ENCODE results near the gene PHF2.

Gene PHF2

DNA sequence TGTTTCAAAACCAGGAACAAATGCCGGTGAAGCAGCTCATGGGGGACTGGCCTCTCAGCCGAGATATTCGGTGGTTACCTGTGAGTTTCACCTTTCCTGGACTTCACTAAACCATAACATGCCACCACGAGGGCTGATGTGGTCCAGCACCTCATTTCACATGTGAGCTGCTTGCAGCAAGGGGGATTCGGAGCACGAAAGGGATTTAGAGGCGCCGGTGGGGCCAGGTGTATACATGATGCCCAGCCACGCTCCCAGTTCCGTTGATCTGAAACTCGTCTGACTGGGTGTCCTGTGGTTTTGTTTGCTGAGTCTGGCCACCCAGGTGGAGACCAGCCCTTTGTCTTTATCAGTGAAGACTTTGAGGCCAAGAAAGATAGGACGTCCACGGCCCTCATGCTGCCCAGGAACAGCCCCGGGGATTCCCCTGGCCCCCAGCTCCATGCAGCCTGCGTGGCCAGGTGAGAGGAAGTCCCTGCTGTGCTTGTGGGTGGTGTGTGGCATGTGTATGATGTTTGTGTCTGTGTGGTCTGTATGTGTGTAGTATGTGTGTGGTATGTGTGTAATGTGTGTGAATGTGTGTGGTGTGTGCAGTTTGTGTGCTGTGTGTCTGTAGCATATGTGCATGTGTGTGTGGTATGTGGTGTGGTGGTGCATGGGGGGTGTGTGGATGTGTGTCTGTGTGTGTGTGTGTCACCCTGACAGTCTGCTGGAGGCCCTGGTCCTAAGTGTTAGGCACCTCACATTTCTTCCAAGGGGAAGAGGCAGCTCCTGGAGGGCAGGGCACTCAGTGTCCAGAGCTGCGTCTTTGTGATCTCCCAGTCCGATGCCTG, 23.4 kb downstream of the PHF2 start:
- TF ChIP-seq, protein P1, sequence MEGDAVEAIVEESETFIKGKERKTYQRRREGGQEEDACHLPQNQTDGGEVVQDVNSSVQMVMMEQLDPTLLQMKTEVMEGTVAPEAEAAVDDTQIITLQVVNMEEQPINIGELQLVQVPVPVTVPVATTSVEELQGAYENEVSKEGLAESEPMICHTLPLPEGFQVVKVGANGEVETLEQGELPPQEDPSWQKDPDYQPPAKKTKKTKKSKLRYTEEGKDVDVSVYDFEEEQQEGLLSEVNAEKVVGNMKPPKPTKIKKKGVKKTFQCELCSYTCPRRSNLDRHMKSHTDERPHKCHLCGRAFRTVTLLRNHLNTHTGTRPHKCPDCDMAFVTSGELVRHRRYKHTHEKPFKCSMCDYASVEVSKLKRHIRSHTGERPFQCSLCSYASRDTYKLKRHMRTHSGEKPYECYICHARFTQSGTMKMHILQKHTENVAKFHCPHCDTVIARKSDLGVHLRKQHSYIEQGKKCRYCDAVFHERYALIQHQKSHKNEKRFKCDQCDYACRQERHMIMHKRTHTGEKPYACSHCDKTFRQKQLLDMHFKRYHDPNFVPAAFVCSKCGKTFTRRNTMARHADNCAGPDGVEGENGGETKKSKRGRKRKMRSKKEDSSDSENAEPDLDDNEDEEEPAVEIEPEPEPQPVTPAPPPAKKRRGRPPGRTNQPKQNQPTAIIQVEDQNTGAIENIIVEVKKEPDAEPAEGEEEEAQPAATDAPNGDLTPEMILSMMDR (IDR thresholded peaks at IDR 0.05; ENCODE audit: low read length, missing control alignments), result no peak
- no peak overlapping the region for H3K4me3 ChIP-seq (replicated peaks; ENCODE audit: low read depth, low read length)
- DNase-seq (ENCODE audit: low read depth), result no peak

DNA sequence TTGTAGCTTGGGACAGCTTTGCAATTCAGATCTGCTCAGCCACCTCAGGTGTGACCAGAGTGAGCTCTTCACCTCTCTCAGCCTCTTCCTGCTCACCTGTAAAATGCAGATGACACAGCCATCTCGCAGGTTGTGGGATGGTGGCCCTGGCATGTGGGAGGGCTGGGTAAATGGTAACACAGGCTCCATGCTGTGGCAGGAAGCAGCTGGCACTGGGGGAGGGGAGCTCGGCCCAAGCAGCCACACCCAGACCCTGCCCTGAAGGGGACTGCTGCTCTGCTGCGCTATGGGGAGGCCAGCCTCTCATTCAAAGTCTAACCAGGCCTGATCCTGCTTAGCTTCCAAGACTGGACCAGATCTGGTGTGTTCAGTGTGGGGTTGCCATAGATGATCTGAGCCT, 24.1 kb downstream of the PHF2 start:
- DNase-seq (ENCODE audit: low read depth), result no peak
- no peak overlapping the region for H3K4me3 ChIP-seq (replicated peaks; ENCODE audit: low read depth, low read length)
- TF ChIP-seq, protein P1 (IDR thresholded peaks at IDR 0.05; ENCODE audit: low read length, missing control alignments), result no peak

DNA sequence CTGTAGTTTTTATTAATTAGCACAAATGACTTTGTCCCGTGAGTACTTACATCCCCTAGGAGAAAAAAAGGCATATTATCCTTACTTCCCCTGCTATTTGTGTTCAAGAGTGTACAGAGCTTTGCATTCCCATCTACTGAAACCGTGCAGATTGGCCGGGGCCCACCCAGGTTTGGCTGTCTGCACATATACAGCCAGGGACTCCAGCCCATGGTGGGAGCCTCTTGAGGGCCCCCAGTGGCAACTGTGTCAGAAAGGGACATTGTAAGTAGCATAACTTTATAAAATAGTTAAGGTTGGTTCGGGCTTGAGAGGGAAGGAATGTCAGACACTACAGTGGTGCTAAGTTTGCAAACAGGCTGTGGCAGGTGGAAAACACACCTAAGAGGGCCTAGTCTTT, 24.7 kb downstream of the PHF2 start:
- TF ChIP-seq, protein P1 (IDR thresholded peaks at IDR 0.05; ENCODE audit: low read length, missing control alignments), result no peak
- DNase-seq (ENCODE audit: low read depth), result no peak
- H3K4me3 ChIP-seq (replicated peaks; ENCODE audit: low read depth, low read length), result no peak overlapping the region

DNA sequence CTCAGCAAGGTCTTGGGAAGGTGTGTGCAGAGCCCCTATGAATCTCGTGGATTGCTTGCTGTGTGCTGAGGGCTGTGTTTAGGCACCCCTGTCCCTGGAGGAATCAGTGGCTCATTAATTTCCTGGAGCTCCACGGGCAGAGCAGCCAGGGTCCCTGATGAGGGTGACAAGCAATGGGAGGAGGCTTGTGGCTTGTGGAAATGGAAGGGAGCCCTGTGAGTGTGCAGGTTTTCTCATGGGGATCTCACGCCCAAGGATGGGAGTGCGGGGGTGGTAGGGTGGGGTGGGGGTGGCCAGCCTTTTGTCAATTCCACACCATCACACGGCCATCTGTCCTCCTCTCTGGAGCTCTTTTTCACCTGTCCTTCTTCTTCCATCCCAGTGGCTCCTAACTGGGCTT, 25.3 kb downstream of the PHF2 start:
- no peak for DNase-seq (ENCODE audit: low read depth)
- TF ChIP-seq, protein P1 (IDR thresholded peaks at IDR 0.05; ENCODE audit: low read length, missing control alignments), result no peak
- H3K4me3 ChIP-seq (replicated peaks; ENCODE audit: low read depth, low read length), result no peak overlapping the region

DNA sequence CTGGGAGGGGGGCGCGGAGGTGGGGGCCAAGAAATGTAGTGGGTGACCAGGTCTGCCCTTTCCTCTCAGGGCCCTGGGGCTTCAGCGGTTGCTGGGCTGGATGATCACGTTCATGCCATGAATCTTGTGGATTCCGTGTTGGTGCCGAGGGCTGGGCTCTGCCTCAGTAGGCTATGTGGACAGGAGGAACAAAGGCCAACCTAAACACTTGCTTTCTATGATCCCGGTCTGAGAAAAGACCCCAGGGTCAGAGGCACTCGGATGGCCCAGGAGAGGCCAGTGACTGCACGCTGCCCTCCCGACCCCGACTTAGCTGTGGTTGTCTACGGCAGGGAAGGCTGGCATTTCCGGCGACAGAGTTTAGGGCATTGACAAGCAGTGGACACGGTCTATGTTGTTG, 26.6 kb downstream of the PHF2 start:
- no peak overlapping the region for H3K4me3 ChIP-seq (replicated peaks; ENCODE audit: low read depth, low read length)
- DNase-seq (ENCODE audit: low read depth), result no peak
- TF ChIP-seq, protein P1 (IDR thresholded peaks at IDR 0.05; ENCODE audit: low read length, missing control alignments), result no peak

DNA sequence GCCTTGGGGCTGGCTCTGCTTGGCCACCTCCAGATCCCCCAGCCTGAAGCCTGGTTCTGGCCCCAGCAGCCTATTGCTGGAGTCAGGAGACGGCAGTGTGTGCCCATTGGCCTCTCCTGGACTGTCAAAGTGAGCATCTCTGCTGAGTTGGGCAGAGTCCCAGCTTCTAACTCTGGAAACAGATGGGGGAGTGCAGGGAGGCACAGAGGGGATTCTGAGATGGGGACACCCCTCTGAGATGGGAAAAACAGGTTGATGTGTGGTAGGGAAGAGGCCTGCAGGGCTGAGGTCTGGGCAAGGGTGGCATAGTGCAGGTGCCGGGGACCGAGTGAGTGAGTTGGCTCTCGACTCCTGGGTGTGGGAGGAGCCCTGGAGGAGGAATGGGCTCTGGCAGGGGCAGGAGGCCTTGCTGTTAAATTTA, 27.5 kb downstream of the PHF2 start:
- TF ChIP-seq, protein P1 (IDR thresholded peaks at IDR 0.05; ENCODE audit: low read length, missing control alignments), result no peak
- no peak overlapping the region for H3K4me3 ChIP-seq (replicated peaks; ENCODE audit: low read depth, low read length)
- DNase-seq (ENCODE audit: low read depth), result no peak

DNA sequence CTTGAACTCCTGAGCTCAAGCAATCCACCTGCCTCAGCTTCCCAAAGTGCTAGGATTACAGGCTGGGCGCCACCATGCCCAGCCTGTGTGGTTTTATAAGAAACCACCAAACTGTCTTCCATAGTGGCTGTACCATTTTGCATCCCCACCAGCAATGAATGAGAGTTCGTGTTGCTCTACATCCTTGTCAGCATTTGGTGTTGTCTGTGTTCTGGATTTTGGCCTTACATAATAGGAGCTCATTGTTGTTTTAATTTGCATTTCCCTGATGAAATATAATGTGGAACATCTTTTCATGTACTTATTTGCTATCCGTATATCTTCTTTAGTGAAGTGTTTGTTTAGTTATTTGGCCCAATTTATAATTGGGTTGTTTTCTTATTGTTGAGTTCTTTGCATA, 29.8 kb downstream of the PHF2 start:
- no peak for DNase-seq (ENCODE audit: low read depth)
- no peak overlapping the region for H3K4me3 ChIP-seq (replicated peaks; ENCODE audit: low read depth, low read length)
- TF ChIP-seq, protein P1 (IDR thresholded peaks at IDR 0.05; ENCODE audit: low read length, missing control alignments), result no peak

All from fibroblast of pulmonary artery (primary cell).